ENCODE data around the gene SYF2.
"Not testable (repeated sequence)": the region's sequence is repeated elsewhere in the genome, so short reads cannot be mapped to it uniquely, and the experiment has no call there.

DNA sequence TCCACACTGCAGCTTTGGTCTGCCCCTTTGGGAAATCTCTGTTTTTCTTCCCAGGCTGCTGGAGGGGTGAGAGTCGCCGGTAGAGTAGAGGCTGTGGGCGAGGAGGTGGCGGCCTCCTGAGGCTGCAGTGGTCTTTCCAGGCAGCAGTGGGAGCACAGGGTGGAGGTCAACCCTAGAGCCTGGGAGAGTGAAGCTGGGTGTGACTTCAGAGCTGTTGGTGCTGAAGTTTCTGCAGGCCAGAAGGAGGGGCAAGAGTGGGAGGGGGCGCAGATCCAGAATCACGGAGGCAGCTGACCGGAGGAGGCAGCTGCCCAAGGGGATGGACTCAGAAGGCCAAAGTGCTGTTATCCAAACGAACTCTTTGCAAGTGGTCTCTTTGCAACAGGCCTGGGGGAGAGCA is 46.5 kb upstream of the SYF2 start:
- TF ChIP-seq, protein P1, sequence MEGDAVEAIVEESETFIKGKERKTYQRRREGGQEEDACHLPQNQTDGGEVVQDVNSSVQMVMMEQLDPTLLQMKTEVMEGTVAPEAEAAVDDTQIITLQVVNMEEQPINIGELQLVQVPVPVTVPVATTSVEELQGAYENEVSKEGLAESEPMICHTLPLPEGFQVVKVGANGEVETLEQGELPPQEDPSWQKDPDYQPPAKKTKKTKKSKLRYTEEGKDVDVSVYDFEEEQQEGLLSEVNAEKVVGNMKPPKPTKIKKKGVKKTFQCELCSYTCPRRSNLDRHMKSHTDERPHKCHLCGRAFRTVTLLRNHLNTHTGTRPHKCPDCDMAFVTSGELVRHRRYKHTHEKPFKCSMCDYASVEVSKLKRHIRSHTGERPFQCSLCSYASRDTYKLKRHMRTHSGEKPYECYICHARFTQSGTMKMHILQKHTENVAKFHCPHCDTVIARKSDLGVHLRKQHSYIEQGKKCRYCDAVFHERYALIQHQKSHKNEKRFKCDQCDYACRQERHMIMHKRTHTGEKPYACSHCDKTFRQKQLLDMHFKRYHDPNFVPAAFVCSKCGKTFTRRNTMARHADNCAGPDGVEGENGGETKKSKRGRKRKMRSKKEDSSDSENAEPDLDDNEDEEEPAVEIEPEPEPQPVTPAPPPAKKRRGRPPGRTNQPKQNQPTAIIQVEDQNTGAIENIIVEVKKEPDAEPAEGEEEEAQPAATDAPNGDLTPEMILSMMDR (IDR thresholded peaks at IDR 0.05) = not testable (repeated sequence)
- TF ChIP-seq POLR2A (IDR thresholded peaks at IDR 0.05); POLR2AphosphoS5 (IDR thresholded peaks at IDR 0.05); EP300 (IDR thresholded peaks at IDR 0.05; ENCODE audit: low read depth): not testable (repeated sequence)

All from transverse colon (tissue), 4 donors.